ENCODE results near the gene GLP1R. TPM values are rescaled to one million over a fixed set of nuclear protein-coding genes. Genes with fewer than 3 reads are reported as not detected.

The GLP1R gene
- total and polyA plus RNA-seq, 2 donors from 2014 or later = 0.13 to 0.22 TPM

GRCh38 chr6:39084506-39084905 is 35.9 kb downstream of the GLP1R start:
- no peaks in the 10 kb centered on the region for H3K36me3 ChIP-seq (ENCODE audit: control insufficient read depth in 2 of 3, insufficient read depth in 3 of 3, low read length in 3 of 3)
- TF ChIP-seq CTCF (IDR thresholded peaks at IDR 0.05; ENCODE audit: borderline replicate concordance, extremely low read depth, insufficient read depth) = no peak
- FAIRE-seq = no peak
- H3K27me3 ChIP-seq (ENCODE audit: control insufficient read depth, insufficient read depth, low read length) = no peaks in the 10 kb centered on the region
- intact Hi-C loops (cut with DNase I) = no loop called here
- no peaks in the 10 kb centered on the region for H3K9me3 ChIP-seq (ENCODE audit: control insufficient read depth in 2 of 3, insufficient read depth in 1 of 3, low read length in 3 of 3)
- no peak for DNase-seq
- H3K27ac ChIP-seq (ENCODE audit: low read depth in 2 of 2, low read length in 2 of 2) = no peak overlapping the region
- H3K9ac ChIP-seq (ENCODE audit: low read length in 3 of 3) = no peak overlapping the region
- no peak overlapping the region for H3K4me3 ChIP-seq (ENCODE audit: low read length in 3 of 3)
- no peaks in the 10 kb centered on the region for H3K4me1 ChIP-seq (ENCODE audit: control insufficient read depth in 2 of 3, insufficient read depth in 2 of 3, low read depth in 1 of 3, low read length in 3 of 3)

GRCh38 chr6:39085129-39085797 is 36.7 kb downstream of the GLP1R start:
- no peak for TF ChIP-seq CTCF (IDR thresholded peaks at IDR 0.05; ENCODE audit: borderline replicate concordance, extremely low read depth, insufficient read depth)
- no peaks in the 10 kb centered on the region for H3K4me1 ChIP-seq (ENCODE audit: control insufficient read depth in 2 of 3, insufficient read depth in 2 of 3, low read depth in 1 of 3, low read length in 3 of 3)
- intact Hi-C loops (cut with DNase I) = no loop called here
- H3K4me3 ChIP-seq (ENCODE audit: low read length in 3 of 3) = no peak overlapping the region
- DNase-seq (no peak), FAIRE-seq (no peak)
- no peaks in the 10 kb centered on the region for H3K27me3 ChIP-seq (ENCODE audit: control insufficient read depth, insufficient read depth, low read length)
- no peak overlapping the region for H3K27ac ChIP-seq (ENCODE audit: low read depth in 2 of 2, low read length in 2 of 2)
- H3K36me3 ChIP-seq (ENCODE audit: control insufficient read depth in 2 of 3, insufficient read depth in 3 of 3, low read length in 3 of 3) = no peaks in the 10 kb centered on the region
- H3K9ac ChIP-seq (ENCODE audit: low read length in 3 of 3) = no peak overlapping the region
- H3K9me3 ChIP-seq (ENCODE audit: control insufficient read depth in 2 of 3, insufficient read depth in 1 of 3, low read length in 3 of 3) = no peaks in the 10 kb centered on the region

GRCh38 chr6:39086294-39086693 is 37.7 kb downstream of the GLP1R start:
- no peaks in the 10 kb centered on the region for H3K27me3 ChIP-seq (ENCODE audit: control insufficient read depth, insufficient read depth, low read length)
- intact Hi-C loops (cut with DNase I) = no loop called here
- no peak for FAIRE-seq

More at GRCh38 chr6:39086294-39086693, 37.7 kb downstream of the GLP1R start:
- TF ChIP-seq CTCF (IDR thresholded peaks at IDR 0.05; ENCODE audit: borderline replicate concordance, extremely low read depth, insufficient read depth) = no peak
- no peaks in the 10 kb centered on the region for H3K9me3 ChIP-seq (ENCODE audit: control insufficient read depth in 2 of 3, insufficient read depth in 1 of 3, low read length in 3 of 3)
- no peak overlapping the region for H3K27ac ChIP-seq (ENCODE audit: low read depth in 2 of 2, low read length in 2 of 2)
- H3K36me3 ChIP-seq (ENCODE audit: control insufficient read depth in 2 of 3, insufficient read depth in 3 of 3, low read length in 3 of 3) = no peaks in the 10 kb centered on the region
- no peak overlapping the region for H3K4me3 ChIP-seq (ENCODE audit: low read length in 3 of 3)
- H3K4me1 ChIP-seq (ENCODE audit: control insufficient read depth in 2 of 3, insufficient read depth in 2 of 3, low read depth in 1 of 3, low read length in 3 of 3) = no peaks in the 10 kb centered on the region
- H3K9ac ChIP-seq (ENCODE audit: low read length in 3 of 3) = no peak overlapping the region
- no peak for DNase-seq
